Testis (tissue), 3 donors: Measurements from ENCODE around the gene PRKCA. TPM values are rescaled to one million over a fixed set of nuclear protein-coding genes. Genes with fewer than 3 reads are reported as not detected.

Experiments used
- DNase-seq: peaks from one replicate; pipeline ENCODE4 v3.0.0-alpha.2; 2019
- H3K27ac ChIP-seq, 2 donors: fragments of 200-600 bp; sonication (generic); one replicate each; pipeline ENCODE4 v1.5.1; 2019
- H3K27me3 ChIP-seq: fragments of 200-600 bp; sonication (generic); one replicate; pipeline ENCODE4 v1.5.1; 2019
- H3K36me3 ChIP-seq: fragments of 200-600 bp; sonication (generic); one replicate; pipeline ENCODE4 v1.5.1; 2017; ENCODE audit warnings: low read depth; ENCODE audit errors: missing control alignments
- H3K4me1 ChIP-seq: fragments of 200-600 bp; sonication (generic); one replicate; pipeline ENCODE4 v1.5.1; 2019
- H3K4me3 ChIP-seq, 2 donors: fragments of 200-600 bp; sonication (generic); one replicate each; pipeline ENCODE4 v1.5.1; 2017 to 2019
- H3K9me3 ChIP-seq: fragments of 200-600 bp; sonication (generic); one replicate; pipeline ENCODE4 v1.5.1; 2017
- POLR2A ChIP-seq: fragments of 450-650 bp; IDR thresholded peaks from one replicate; pipeline ENCODE4 v1.6.1; 2017; ENCODE audit warnings: antibody characterized with exemption, mild to moderate bottlenecking, moderate library complexity
- WGBS, 2 donors: methylation state at CpG; one replicate each; pipeline ENCODE4 v1.1.5; 2018; 5-methylcytosine and 5-hydroxymethylcytosine counted together
- intact Hi-C: fragments of 100-400 bp; cut with DNase I; formaldehyde crosslinking; loops from one replicate; pipeline ENCODE4 v1.15.1; 2023; ENCODE audit warnings: low total_unique reads
- polyA plus RNA-seq: library from polyadenylated mRNA; stranded (reverse); fragments of 350-450 nt; fragmentation: Illumina TruSeq; extraction: RNeasy Lipid Tissue Mini Kit (QIAGEN cat#74804); gene quantifications from one replicate; pipeline ENCODE4 v1.2.3, GENCODE V29; 2014; ENCODE audit warnings: low read depth, low replicate concordance; ENCODE audit not compliant: insufficient read depth
- total RNA-seq, 2 donors: library from RNA; depleted of rRNA; stranded (reverse); fragments of >200 nt; gene quantifications; one replicate each; pipeline ENCODE4 v1.2.3, GENCODE V29; 2016
- TF ChIP-seq, protein P1 (sequence below), 3 experiments: fragments of 450-650 bp in 2 of 3; fragments of 200-600 bp in 1 of 3; sonication (generic) in 1 of 3; IDR thresholded peaks; one replicate each; pipeline ENCODE4 v1.5.1; 2016 to 2019; ENCODE audit warnings: antibody characterized with exemption in 3 of 3, mild to moderate bottlenecking in 2 of 3, moderate library complexity in 1 of 3

PRKCA gene
- total and polyA plus RNA-seq, 3 donors from 2014 or later: 6.8 to 22.9 (median 15.4) TPM

DNA sequence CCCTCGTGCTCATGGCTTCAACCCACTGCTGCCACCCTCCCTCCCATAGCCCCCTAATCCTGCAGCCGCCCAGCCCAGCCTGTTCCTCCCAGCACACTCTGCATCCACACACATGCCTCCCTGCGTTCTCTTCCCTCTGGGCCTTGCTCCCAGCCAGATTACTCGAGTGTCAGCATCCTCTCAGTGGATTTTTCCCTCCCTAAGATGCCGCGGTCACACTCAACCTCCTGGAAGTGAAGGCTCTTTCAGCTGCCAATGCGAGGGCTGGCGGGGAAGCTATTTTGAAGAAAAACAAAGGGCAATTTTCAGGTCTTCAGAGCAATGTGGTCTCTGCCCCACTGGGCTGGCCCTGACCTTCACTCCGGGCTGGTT lies 509.3 kb downstream of the PRKCA start:
- TF ChIP-seq, protein P1, sequence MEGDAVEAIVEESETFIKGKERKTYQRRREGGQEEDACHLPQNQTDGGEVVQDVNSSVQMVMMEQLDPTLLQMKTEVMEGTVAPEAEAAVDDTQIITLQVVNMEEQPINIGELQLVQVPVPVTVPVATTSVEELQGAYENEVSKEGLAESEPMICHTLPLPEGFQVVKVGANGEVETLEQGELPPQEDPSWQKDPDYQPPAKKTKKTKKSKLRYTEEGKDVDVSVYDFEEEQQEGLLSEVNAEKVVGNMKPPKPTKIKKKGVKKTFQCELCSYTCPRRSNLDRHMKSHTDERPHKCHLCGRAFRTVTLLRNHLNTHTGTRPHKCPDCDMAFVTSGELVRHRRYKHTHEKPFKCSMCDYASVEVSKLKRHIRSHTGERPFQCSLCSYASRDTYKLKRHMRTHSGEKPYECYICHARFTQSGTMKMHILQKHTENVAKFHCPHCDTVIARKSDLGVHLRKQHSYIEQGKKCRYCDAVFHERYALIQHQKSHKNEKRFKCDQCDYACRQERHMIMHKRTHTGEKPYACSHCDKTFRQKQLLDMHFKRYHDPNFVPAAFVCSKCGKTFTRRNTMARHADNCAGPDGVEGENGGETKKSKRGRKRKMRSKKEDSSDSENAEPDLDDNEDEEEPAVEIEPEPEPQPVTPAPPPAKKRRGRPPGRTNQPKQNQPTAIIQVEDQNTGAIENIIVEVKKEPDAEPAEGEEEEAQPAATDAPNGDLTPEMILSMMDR (IDR thresholded peaks at IDR 0.05): no peak
- 72 to 75% methylated on average over 9 of the region's 9 CpGs for WGBS, 2 donors
- no peak overlapping the region for H3K27ac ChIP-seq
- no peaks in the 10 kb centered on the region for H3K36me3 ChIP-seq
- no peak overlapping the region for H3K4me3 ChIP-seq
- DNase-seq: no peak
- intact Hi-C loops: no loop called here
- H3K27me3 ChIP-seq: no peaks in the 10 kb centered on the region
- H3K4me1 ChIP-seq: no peaks in the 10 kb centered on the region
- no peaks in the 10 kb centered on the region for H3K9me3 ChIP-seq

DNA sequence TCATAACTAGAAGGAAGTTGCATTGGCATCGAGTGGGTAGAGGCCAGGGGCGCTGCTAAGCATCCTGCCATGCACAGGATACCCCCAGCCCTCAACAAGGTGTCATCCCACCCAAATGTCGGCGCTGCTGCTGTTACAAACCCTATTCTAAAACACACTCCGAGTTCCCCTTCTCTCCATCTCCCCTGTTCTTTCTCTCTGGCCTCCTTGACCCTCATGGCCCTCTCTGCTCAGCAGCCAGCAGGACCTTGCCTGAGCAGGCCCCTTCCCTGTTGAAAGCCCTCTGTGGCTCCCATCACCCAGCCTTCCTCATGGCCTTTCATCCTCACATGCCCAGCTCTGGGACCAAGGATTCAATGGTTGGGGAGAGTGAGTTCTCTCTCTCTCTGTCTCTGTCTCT lies 510.2 kb downstream of the PRKCA start:
- Histone ChIP-seq H3K4me3 (no peak overlapping the region), H3K27me3 (no peaks in the 10 kb centered on the region), H3K9me3 (no peaks in the 10 kb centered on the region), H3K4me1 (no peaks in the 10 kb centered on the region), H3K27ac (no peak overlapping the region), H3K36me3 (no peaks in the 10 kb centered on the region)
- TF ChIP-seq, protein P1 (IDR thresholded peaks at IDR 0.05): no peak
- no peak for TF ChIP-seq POLR2A
- WGBS, 2 donors: 81 to 88% methylated on average over 5 of the region's 5 CpGs
- DNase-seq: no peak
- intact Hi-C loops: no loop called here

DNA sequence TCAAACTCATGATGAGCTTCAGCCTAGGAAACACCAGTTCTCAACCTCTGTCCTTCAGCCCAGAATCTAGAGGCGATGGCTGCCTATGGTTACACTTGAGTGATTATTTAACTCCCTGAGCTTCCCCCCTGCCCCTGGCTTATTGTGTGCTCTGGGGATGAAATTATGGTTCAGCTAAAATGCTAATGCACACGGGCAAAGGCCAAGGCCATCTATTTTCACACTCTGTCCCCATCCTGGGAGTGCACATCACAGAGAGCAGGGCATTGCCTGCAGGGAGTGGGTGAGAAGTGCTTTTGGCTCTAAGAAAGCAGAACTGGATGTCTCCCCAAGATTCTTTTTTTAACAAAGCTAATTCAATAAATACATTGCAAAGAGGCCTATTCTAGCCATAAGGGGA lies 510.9 kb downstream of the PRKCA start:
- WGBS, 2 donors: 13 to 50% methylated on average over 2 of the region's 2 CpGs
- DNase-seq: no peak
- H3K27me3 ChIP-seq: no peaks in the 10 kb centered on the region

DNA sequence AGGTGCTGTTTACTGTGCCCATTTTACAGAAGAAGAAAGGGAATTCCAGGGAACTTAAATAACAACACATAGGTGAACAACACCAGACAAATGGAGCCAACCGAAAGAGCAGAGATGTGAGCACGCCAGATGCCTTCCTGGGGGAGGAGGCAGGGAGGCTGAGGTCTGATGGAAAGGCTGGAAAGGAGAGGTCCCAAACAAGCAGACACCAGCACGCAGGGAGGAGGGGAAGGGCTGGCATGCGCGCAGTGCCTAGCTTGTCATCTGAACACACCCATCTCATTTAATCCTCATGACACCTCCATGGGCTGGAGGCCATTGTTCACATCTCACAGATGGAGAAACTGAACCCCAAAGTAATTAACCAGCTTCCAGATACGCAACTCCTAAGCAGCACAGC lies 511.6 kb downstream of the PRKCA start:
- Histone ChIP-seq H3K9me3 (no peaks in the 10 kb centered on the region), H3K4me1 (no peaks in the 10 kb centered on the region), H3K36me3 (no peaks in the 10 kb centered on the region), H3K4me3 (no peak overlapping the region), H3K27me3 (no peaks in the 10 kb centered on the region), H3K27ac (no peak overlapping the region)
- intact Hi-C loops: no loop called here
- WGBS, 2 donors: 95 to 96% methylated on average over 6 of the region's 6 CpGs
- TF ChIP-seq, protein P1 (IDR thresholded peaks at IDR 0.05): no peak
- TF ChIP-seq POLR2A: no peak
- DNase-seq: no peak

More for the DNA sequence above, 510.9 kb downstream of the PRKCA start:
- intact Hi-C loops: no loop called here
- no peaks in the 10 kb centered on the region for H3K9me3 ChIP-seq
- H3K36me3 ChIP-seq: no peaks in the 10 kb centered on the region
- TF ChIP-seq, protein P1 (IDR thresholded peaks at IDR 0.05): no peak
- no peak for TF ChIP-seq POLR2A
- no peak overlapping the region for H3K4me3 ChIP-seq
- H3K27ac ChIP-seq: no peak overlapping the region
- H3K4me1 ChIP-seq: no peaks in the 10 kb centered on the region

DNA sequence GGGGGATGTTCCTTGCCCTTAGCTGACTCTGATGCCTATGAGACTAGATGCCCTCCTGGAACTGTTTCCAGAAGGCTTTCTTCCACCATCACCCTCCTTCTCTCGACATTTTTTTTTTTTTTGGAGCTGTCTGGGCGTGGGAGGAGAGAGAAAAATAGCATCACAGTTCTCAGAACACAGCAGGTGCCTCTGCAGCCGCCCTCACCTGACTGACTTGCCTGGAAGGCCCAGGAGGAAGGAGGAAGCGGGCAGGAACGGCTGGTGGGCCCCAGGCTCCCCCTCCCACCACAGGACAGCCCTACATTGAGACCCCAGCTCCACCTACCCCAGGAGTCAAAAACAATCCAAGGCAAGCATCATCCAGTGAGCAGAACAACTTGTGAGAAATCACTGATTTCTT lies 512.2 kb downstream of the PRKCA start:
- Histone ChIP-seq H3K9me3 (no peaks in the 10 kb centered on the region), H3K36me3 (no peaks in the 10 kb centered on the region), H3K27me3 (no peaks in the 10 kb centered on the region), H3K4me1 (no peaks in the 10 kb centered on the region), H3K27ac (no peak overlapping the region), H3K4me3 (no peak overlapping the region)
- 57% methylated on average over 4 to 5 of the region's 5 CpGs for WGBS, 2 donors
- no peak for DNase-seq
- TF ChIP-seq, protein P1 (IDR thresholded peaks at IDR 0.05): no peak
- no peak for TF ChIP-seq POLR2A
- intact Hi-C loops: no loop called here
